ENCODE measurements around the gene ASTN2. TPM values are rescaled to one million over a fixed set of nuclear protein-coding genes. Genes with fewer than 3 reads are reported as not detected.

Gene ASTN2
- total RNA-seq, 1 donor from 2014 or later, result 13.6 TPM

DNA sequence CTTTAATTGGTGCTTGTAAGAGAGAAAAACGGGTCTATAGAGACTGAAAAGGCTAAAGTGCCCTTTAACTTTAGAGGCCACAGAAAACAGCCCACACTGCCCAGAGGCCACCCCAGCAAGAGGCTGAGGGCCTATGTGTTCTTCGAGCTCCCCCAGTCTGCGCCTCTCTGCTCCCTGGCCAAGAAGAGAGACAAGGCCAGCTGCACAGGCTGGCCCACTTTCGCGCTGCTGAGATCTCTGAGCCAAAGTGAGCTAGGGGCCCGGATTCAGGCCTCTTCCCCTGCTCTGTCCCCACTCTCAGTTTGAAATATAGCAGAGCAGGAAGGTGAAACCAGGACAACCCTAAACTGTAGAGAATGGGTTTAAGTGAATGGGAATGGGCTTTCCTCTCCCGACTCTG lies 859.7 kb downstream of the ASTN2 start:
- no peak overlapping the region for H3K4me3 ChIP-seq (ENCODE audit: insufficient read depth, low read depth, low read length)
- H3K4me3 Mint-ChIP-seq (ENCODE audit: unreplicated experiment), result no peak overlapping the region
- H3K79me2 ChIP-seq (ENCODE audit: insufficient read depth, low read length), result no peaks in the 10 kb centered on the region
- peaks cover 2% of the 10 kb centered on the region for H3K27me3 ChIP-seq (ENCODE audit: insufficient read depth, low read length)
- H2AFZ ChIP-seq (ENCODE audit: low read depth, low read length), result no peak overlapping the region
- no peaks in the 10 kb centered on the region for H4K20me1 ChIP-seq (ENCODE audit: insufficient read depth, low read length)
- H3K27me3 Mint-ChIP-seq (ENCODE audit: low read depth, unreplicated experiment), result no peaks in the 10 kb centered on the region
- no peak overlapping the region for H3K27ac Mint-ChIP-seq (ENCODE audit: unreplicated experiment)
- no peaks in the 10 kb centered on the region for H3K36me3 ChIP-seq (ENCODE audit: insufficient read depth, low read length)
- no peak for FAIRE-seq
- DNase-seq (ENCODE audit: low read depth), result no peak
- TF ChIP-seq EZH2 (IDR thresholded peaks at IDR 0.05; ENCODE audit: insufficient read depth, low read length), result no peak
- TF ChIP-seq, protein P1, sequence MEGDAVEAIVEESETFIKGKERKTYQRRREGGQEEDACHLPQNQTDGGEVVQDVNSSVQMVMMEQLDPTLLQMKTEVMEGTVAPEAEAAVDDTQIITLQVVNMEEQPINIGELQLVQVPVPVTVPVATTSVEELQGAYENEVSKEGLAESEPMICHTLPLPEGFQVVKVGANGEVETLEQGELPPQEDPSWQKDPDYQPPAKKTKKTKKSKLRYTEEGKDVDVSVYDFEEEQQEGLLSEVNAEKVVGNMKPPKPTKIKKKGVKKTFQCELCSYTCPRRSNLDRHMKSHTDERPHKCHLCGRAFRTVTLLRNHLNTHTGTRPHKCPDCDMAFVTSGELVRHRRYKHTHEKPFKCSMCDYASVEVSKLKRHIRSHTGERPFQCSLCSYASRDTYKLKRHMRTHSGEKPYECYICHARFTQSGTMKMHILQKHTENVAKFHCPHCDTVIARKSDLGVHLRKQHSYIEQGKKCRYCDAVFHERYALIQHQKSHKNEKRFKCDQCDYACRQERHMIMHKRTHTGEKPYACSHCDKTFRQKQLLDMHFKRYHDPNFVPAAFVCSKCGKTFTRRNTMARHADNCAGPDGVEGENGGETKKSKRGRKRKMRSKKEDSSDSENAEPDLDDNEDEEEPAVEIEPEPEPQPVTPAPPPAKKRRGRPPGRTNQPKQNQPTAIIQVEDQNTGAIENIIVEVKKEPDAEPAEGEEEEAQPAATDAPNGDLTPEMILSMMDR (IDR thresholded peaks at IDR 0.05; ENCODE audit: insufficient read depth, low read depth, low read length), result no peak
- H3K4me1 ChIP-seq (ENCODE audit: insufficient read depth, low read length), result peaks cover 7% of the 10 kb centered on the region
- no peaks in the 10 kb centered on the region for H3K9me3 ChIP-seq (ENCODE audit: insufficient read depth, low read depth, low read length)
- H3K36me3 Mint-ChIP-seq (ENCODE audit: low read depth, unreplicated experiment), result no peaks in the 10 kb centered on the region
- H3K4me1 Mint-ChIP-seq (ENCODE audit: low read depth, unreplicated experiment), result no peaks in the 10 kb centered on the region
- H3K9me3 Mint-ChIP-seq (ENCODE audit: unreplicated experiment), result peaks cover 1% of the 10 kb centered on the region
- H3K27ac ChIP-seq (ENCODE audit: low read depth, low read length), result no peak overlapping the region
- H3K9ac ChIP-seq (ENCODE audit: low read length), result no peak overlapping the region
- no peak overlapping the region for H3K4me2 ChIP-seq (ENCODE audit: low read length)

DNA sequence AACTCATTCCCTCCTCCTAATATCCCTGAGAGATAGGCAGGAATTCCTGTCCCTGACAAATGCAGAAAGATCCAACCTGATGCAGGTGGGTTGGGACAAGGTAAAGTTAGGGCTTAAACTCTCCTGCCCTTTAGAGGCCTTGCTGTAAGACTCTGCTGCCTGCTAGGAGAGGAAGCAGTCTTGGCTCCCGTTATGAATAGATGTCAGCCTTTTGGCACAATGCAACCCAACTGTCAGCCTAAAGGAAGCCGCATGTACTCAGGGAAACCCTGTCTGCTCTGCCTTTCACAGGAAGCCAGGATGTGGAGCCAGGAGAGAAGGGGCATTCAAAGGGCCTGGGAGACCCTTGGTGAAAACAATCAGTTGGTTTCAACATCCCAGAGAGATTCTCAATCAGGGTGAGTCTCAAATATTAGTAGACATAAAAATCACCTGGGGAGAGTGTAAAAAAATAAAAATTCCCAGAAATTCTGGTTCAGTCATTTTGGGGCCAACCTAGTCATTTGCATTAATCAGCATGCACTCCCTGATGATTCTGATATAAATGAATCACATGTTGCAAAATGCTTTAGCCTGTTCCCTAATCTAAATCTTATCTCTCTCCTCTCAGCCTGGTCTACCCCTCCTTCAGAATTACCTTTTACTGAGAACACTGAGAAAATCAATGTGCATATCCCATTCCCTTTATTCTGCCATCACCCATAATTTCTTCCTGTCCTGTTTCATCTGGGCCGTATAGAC lies 864.0 kb downstream of the ASTN2 start:
- no peaks in the 10 kb centered on the region for H3K79me2 ChIP-seq (ENCODE audit: insufficient read depth, low read length)
- no peak overlapping the region for H3K27ac ChIP-seq (ENCODE audit: low read depth, low read length)
- H3K9me3 ChIP-seq (ENCODE audit: insufficient read depth, low read depth, low read length), result no peaks in the 10 kb centered on the region
- peaks cover 14% of the 10 kb centered on the region for H3K4me1 ChIP-seq (ENCODE audit: insufficient read depth, low read length)
- H3K36me3 ChIP-seq (ENCODE audit: insufficient read depth, low read length), result no peaks in the 10 kb centered on the region
- no peak overlapping the region for H3K4me3 Mint-ChIP-seq (ENCODE audit: unreplicated experiment)
- H3K9me3 Mint-ChIP-seq (ENCODE audit: unreplicated experiment), result no peaks in the 10 kb centered on the region
- peak; percentile 55 for DNase-seq (ENCODE audit: low read depth)
- no peak overlapping the region for H3K27ac Mint-ChIP-seq (ENCODE audit: unreplicated experiment)
- FAIRE-seq, result no peak
- no peaks in the 10 kb centered on the region for H4K20me1 ChIP-seq (ENCODE audit: insufficient read depth, low read length)
- TF ChIP-seq EZH2 (IDR thresholded peaks at IDR 0.05; ENCODE audit: insufficient read depth, low read length), result no peak
- TF ChIP-seq, protein P1 (IDR thresholded peaks at IDR 0.05; ENCODE audit: insufficient read depth, low read depth, low read length), result no peak
- no peak overlapping the region for H3K4me3 ChIP-seq (ENCODE audit: insufficient read depth, low read depth, low read length)
- no peaks in the 10 kb centered on the region for H3K36me3 Mint-ChIP-seq (ENCODE audit: low read depth, unreplicated experiment)
- no peak overlapping the region for H3K9ac ChIP-seq (ENCODE audit: low read length)
- no peaks in the 10 kb centered on the region for H3K27me3 ChIP-seq (ENCODE audit: insufficient read depth, low read length)
- H3K4me1 Mint-ChIP-seq (ENCODE audit: low read depth, unreplicated experiment), result peaks cover 16% of the 10 kb centered on the region
- H2AFZ ChIP-seq (ENCODE audit: low read depth, low read length), result no peak overlapping the region
- no peak overlapping the region for H3K4me2 ChIP-seq (ENCODE audit: low read length)
- H3K27me3 Mint-ChIP-seq (ENCODE audit: low read depth, unreplicated experiment), result no peaks in the 10 kb centered on the region
